Measurements from ENCODE around the gene PEMT. TPM values are rescaled to one million over a fixed set of nuclear protein-coding genes. Genes with fewer than 3 reads are reported as not detected.

PEMT gene
- total RNA-seq, 1 experiment from 2014 or later = 29.5 TPM

GRCh38 chr17:17549732-17550366, 41.7 kb downstream of the PEMT start:
- no peak overlapping the region for H3K27ac Mint-ChIP-seq (ENCODE audit: unreplicated experiment)
- peaks cover 5% of the 10 kb centered on the region for H3K4me1 Mint-ChIP-seq (ENCODE audit: low read depth, unreplicated experiment)

GRCh38 chr17:17548044-17548443, 43.5 kb downstream of the PEMT start:
- no peak overlapping the region for H3K4me3 Mint-ChIP-seq (ENCODE audit: unreplicated experiment)
- ChIA-PET CTCF (interaction anchor here (0.6 kb wide), 1 partner anchor 31 kb away, joined by 5 read pairs; no protein-coding TSS in a partner anchor), POLR2A (interaction anchor here (0.7 kb wide), 1 partner anchor 9 kb away, joined by 3 read pairs; no protein-coding TSS in a partner anchor)
- no peaks in the 10 kb centered on the region for H3K27me3 Mint-ChIP-seq (ENCODE audit: insufficient read depth, unreplicated experiment)
- no peaks in the 10 kb centered on the region for H3K9me3 Mint-ChIP-seq (ENCODE audit: unreplicated experiment)
- H3K4me1 ChIP-seq = peaks cover 10% of the 10 kb centered on the region; the same call in 1 of the 2 replicates
- H3K4me3 ChIP-seq (ENCODE audit: low read depth, low read length) = no peak overlapping the region
- intact Hi-C loops (cut with micrococcal nuclease; ENCODE audit: unreplicated experiment) = no loop called here
- no peak overlapping the region for H3K27ac Mint-ChIP-seq (ENCODE audit: unreplicated experiment)
- H3K36me3 Mint-ChIP-seq (ENCODE audit: insufficient read depth, unreplicated experiment) = no peaks in the 10 kb centered on the region
- H3K27me3 ChIP-seq (replicated peaks; ENCODE audit: control insufficient read depth, insufficient read depth, low read length) = no peaks in the 10 kb centered on the region
- H3K9me3 ChIP-seq = no peaks in the 10 kb centered on the region
- no peak for DNase-seq
- TF ChIP-seq CTCF (IDR thresholded peaks at IDR 0.05; ENCODE audit: insufficient read depth in 1 of 2, low read depth in 1 of 2, low read length in 1 of 2, severe bottlenecking in 1 of 2, unreplicated experiment in 1 of 2) = no peak
- peaks cover 5% of the 10 kb centered on the region for H3K4me1 Mint-ChIP-seq (ENCODE audit: low read depth, unreplicated experiment)
- BruUV-seq (replicated peaks) = no TSS peak
- H3K36me3 ChIP-seq (ENCODE audit: control insufficient read depth, insufficient read depth, low read length) = no peaks in the 10 kb centered on the region

More at GRCh38 chr17:17549732-17550366, 41.7 kb downstream of the PEMT start:
- ChIA-PET POLR2A (no interaction called here), CTCF (no interaction called here)
- no peak for DNase-seq
- no peaks in the 10 kb centered on the region for H3K27me3 ChIP-seq (replicated peaks; ENCODE audit: control insufficient read depth, insufficient read depth, low read length)
- no peaks in the 10 kb centered on the region for H3K9me3 ChIP-seq
- peaks cover 10% of the 10 kb centered on the region; the same call in 1 of the 2 replicates for H3K4me1 ChIP-seq
- Mint-ChIP-seq H3K4me3 (ENCODE audit: unreplicated experiment) (no peak overlapping the region), H3K27me3 (ENCODE audit: insufficient read depth, unreplicated experiment) (no peaks in the 10 kb centered on the region), H3K36me3 (ENCODE audit: insufficient read depth, unreplicated experiment) (no peaks in the 10 kb centered on the region), H3K9me3 (ENCODE audit: unreplicated experiment) (no peaks in the 10 kb centered on the region)
- H3K36me3 ChIP-seq (ENCODE audit: control insufficient read depth, insufficient read depth, low read length) = no peaks in the 10 kb centered on the region
- intact Hi-C loops (cut with micrococcal nuclease; ENCODE audit: unreplicated experiment) = no loop called here
- TF ChIP-seq CTCF (IDR thresholded peaks at IDR 0.05; ENCODE audit: insufficient read depth in 1 of 2, low read depth in 1 of 2, low read length in 1 of 2, severe bottlenecking in 1 of 2, unreplicated experiment in 1 of 2) = no peak
- no peak overlapping the region for H3K4me3 ChIP-seq (ENCODE audit: low read depth, low read length)
- BruUV-seq (replicated peaks) = no TSS peak

GRCh38 chr17:17547210-17547764, 44.2 kb downstream of the PEMT start:
- peaks cover 5% of the 10 kb centered on the region for H3K4me1 Mint-ChIP-seq (ENCODE audit: low read depth, unreplicated experiment)
- H3K4me3 Mint-ChIP-seq (ENCODE audit: unreplicated experiment) = no peak overlapping the region
- no peak for TF ChIP-seq CTCF (IDR thresholded peaks at IDR 0.05; ENCODE audit: insufficient read depth in 1 of 2, low read depth in 1 of 2, low read length in 1 of 2, severe bottlenecking in 1 of 2, unreplicated experiment in 1 of 2)
- no peaks in the 10 kb centered on the region for H3K27me3 Mint-ChIP-seq (ENCODE audit: insufficient read depth, unreplicated experiment)
- Histone ChIP-seq H3K9me3 (no peaks in the 10 kb centered on the region), H3K27me3 (replicated peaks; ENCODE audit: control insufficient read depth, insufficient read depth, low read length) (no peaks in the 10 kb centered on the region), H3K4me1 (peaks cover 10% of the 10 kb centered on the region; the same call in 1 of the 2 replicates), H3K4me3 (ENCODE audit: low read depth, low read length) (no peak overlapping the region), H3K36me3 (ENCODE audit: control insufficient read depth, insufficient read depth, low read length) (no peaks in the 10 kb centered on the region)
- no peak for DNase-seq
- POLR2A ChIA-PET = interaction anchor here (0.5 to 0.7 kb wide), 2 partner anchors 8 to 51 kb away, joined by 3 read pairs; partner anchors contain the start of gene RASD1
- intact Hi-C loops (cut with micrococcal nuclease; ENCODE audit: unreplicated experiment) = no loop called here
- H3K27ac Mint-ChIP-seq (ENCODE audit: unreplicated experiment) = no peak overlapping the region
- CTCF ChIA-PET = interaction anchor here (0.5 kb wide), 1 partner anchor 24 kb away, joined by 9 read pairs; no protein-coding TSS in a partner anchor
- no TSS peak for BruUV-seq (replicated peaks)
- no peaks in the 10 kb centered on the region for H3K36me3 Mint-ChIP-seq (ENCODE audit: insufficient read depth, unreplicated experiment)
- H3K9me3 Mint-ChIP-seq (ENCODE audit: unreplicated experiment) = no peaks in the 10 kb centered on the region
